Measurements from ENCODE around the gene YIF1B.

YIF1B gene, protein sequence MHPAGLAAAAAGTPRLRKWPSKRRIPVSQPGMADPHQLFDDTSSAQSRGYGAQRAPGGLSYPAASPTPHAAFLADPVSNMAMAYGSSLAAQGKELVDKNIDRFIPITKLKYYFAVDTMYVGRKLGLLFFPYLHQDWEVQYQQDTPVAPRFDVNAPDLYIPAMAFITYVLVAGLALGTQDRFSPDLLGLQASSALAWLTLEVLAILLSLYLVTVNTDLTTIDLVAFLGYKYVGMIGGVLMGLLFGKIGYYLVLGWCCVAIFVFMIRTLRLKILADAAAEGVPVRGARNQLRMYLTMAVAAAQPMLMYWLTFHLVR

DNA sequence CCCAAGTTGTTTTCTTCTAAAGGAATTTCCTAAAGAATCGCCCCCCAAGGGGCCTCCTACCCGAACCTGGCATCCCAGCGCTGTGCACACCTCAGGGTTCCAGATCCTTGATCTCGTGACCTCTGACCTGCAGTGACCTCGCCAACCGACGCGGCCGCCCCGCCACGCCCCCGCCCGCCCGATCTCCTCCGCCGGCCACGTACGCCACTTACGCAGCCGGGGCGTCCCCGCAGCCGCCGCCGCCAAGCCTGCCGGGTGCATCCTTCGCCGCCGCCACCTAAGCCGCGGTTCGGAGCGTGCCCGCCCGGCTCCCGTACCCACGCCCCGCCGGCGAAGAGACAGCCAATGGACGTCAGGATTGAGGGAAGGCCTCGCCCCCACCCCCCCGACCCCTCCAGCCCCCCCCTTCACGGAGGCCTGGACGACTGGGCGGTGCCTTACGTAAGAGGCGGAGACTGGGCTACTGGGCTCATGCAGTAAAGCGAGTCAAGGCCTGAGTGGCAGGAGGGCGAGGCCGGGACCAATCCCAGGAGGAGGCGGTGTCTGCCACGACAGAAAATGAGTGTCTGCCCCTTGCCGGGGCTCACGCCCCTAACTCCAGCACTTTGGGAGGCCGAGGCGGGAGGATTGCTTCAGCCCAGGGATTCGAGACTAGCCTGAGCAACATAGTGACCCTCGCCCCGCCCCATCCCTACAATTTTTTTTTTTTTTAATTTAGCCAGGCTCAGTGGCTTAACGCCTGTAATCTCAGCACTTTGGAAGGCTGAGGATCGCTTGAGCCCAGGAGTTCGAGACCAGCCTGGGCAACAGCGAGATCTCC, at the start of gene YIF1B:
Gene YIF1B, minus strand, starts transcription at position 291 of the 820 bp plus-strand sequence. Its CDS starts 30 bp downstream, at position 261.
- H3K27ac ChIP-seq, result peak within 1 kb of the TSS; percentile 80
- no peak for TF ChIP-seq CTCF (conservative IDR thresholded peaks at IDR 0.05)

DNA sequence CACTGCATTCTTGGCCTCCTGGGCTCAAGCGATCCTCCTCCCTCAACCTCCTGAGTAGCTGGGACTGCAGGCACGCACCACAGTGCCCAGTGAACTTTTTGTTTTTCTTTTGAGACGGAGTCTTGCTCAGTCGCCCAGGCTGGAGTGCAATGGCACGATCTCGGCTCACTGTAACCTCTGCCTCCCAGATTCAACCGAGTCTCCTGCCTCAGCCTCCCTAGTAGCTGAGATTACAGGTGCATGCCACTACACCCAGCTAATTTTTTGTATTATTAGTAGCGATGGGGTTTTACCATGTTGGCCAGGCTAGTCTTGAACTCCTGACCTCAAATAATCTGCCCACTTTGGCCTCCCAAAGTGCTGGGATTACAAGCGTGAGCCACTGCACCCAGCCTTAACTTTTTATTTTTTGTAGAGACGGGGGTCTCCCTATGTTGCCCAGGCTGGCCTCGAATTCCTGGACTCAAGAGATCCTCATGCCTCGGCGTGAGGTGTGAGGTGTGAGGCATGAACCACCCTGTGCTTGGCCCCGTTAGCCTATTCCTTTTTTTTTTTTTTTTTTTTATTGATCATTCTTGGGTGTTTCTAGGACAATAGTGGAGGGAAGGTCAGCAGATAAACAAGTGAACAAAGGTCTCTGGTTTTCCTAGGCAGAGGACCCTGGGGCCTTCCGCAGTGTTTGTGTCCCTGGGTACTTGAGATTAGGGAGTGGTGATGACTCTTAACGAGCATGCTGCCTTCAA, 47.4 kb upstream of the YIF1B start:
- H3K27ac ChIP-seq, result peak overlapping the region; percentile 78

- no peak for TF ChIP-seq CTCF (conservative IDR thresholded peaks at IDR 0.05)
- peak overlapping the region; percentile 78 for H3K27ac ChIP-seq
Observed at GRCh38 chr19:38362076-38362945, 46.6 kb upstream of the YIF1B start.

DNA sequence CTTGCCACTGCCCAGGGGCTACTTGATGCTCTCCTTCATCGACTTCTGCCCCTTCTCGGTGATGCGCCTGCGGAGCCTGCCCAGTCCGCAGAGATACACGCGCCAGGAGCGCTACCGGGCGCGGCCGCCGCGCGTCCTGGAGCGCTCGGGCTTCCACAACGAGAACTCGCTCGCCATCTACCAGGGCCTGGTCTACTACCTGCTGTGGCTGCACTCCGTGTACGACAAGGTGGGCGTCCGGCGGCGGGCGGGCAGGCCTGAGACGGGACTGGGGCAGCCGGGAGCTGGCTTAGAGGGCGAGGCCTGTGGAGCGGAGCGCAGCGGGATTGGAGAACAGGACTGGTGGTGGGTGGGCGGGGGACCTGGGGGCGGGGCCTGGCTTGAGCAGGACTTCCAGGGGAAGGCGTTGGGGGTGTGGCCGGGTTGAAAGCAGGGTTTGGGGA, 45.9 kb upstream of the YIF1B start:
- TF ChIP-seq CTCF (conservative IDR thresholded peaks at IDR 0.05), result peak; percentile 29
- peak overlapping the region; percentile 78 for H3K27ac ChIP-seq

DNA sequence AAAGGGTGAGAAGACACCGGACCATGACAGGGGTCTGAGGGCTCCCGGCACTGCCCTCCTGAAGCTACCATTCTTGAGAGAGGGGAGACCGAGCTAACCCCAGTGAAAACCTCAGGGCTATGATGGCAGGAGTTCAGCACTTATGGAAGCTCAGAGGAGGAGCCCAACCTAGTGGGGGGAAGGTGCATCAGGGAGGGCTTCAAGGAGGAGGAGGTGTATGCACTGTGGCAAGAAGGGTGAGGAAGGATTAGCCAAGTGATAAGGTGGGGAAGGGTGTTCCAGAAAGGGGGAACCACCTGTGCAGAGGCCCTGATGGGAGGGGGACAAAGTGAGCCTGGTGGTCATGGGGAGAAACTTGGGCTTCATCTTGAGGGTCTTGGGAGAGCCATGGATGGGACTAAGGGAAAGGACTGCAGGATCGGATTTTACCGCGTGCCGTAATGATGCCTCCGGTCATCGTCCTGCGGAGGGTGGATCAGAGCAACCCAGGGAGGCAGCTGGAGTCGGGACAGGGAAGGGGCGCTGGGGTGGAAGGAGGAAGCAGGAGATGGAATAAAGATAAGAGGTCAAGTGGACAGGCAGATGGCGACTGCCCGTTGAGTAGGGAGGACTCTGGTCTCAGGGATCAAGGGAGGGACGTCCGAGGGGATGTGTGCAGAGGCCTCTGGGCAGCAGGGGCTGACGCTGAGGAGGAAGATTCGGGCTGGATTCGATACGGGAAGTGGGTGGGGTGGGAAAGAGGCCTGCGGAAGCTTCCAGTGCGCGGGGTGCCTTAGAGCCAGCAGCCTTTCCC, 45.3 kb upstream of the YIF1B start:
- no peak for TF ChIP-seq CTCF (conservative IDR thresholded peaks at IDR 0.05)
- H3K27ac ChIP-seq, result peak overlapping the region; percentile 78

DNA sequence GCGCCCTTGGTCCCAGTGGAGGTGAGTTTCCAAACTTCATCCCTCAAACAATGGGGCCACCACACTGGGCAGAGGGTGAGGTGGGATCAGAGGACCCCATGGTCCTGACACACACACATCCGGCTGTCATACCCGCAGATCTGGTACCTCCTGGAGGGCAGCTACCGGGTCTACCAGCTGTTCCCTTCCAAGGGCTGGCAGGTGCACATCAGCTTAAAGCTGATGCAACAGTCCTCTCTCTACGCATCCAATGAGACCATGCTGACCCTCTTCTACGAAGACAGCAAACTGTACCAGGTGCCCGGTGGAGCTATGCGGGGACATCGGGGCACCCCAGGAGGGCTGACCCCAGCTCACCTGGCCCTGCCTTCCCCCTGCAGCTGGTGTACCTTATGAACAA, 44.6 kb upstream of the YIF1B start:
- TF ChIP-seq CTCF (conservative IDR thresholded peaks at IDR 0.05), result no peak

More for the DNA sequence above, 44.6 kb upstream of the YIF1B start:
- H3K27ac ChIP-seq, result no peak overlapping the region

Data from VCaP (cell line).